Endothelial cell of umbilical vein (primary cell): ENCODE results near the gene PASK. TPM values are rescaled to one million over a fixed set of nuclear protein-coding genes. Genes with fewer than 3 reads are reported as not detected.

ENCODE experiments used
- BruUV-seq: library from RNA; stranded (reverse); fragments of 400-500 nt; replicated peaks from 2 replicates; lab custom pipeline; 2021; lab: Mats Ljungman, UMichigan
- CTCF ChIA-PET: fragments of 300-600, 350-600 bp; sonication (Branson Sonifier 250); formaldehyde crosslinking; loops from one replicate; lab custom pipeline; 2021; ENCODE audit warnings: antibody characterized with exemption, inconsistent platforms; lab: Charles Lee
- POLR2A ChIA-PET: fragments of 300-600, 350-600 bp; sonication (Branson Sonifier 250); formaldehyde crosslinking; loops from one replicate; lab custom pipeline; 2021; ENCODE audit warnings: antibody characterized with exemption, inconsistent platforms; lab: Charles Lee
- DNase-seq: peaks from one replicate; pipeline ENCODE4 v3.0.0-alpha.2; 2011; ENCODE audit warnings: low read depth, low spot score
- FAIRE-seq: peaks from 2 replicates; lab custom pipeline; 2011; peaks lifted over from hg19 to GRCh38; lab: Jason Lieb, UNC
- H2AFZ ChIP-seq: 2 replicates; pipeline ENCODE4 v1.6.0; 2012; ENCODE audit warnings: low read depth, low read length, control low read depth, inconsistent platforms
- H3K27ac ChIP-seq: 2 replicates; pipeline ENCODE4 v1.5.1; 2011; ENCODE audit warnings: low read depth, mild to moderate bottlenecking, control low read depth, low read length, moderate library complexity; ENCODE audit not compliant: insufficient read depth
- H3K27me3 ChIP-seq, 2 experiments: 2 replicates each; pipeline versions ENCODE4 v1.6.0 to v1.6.1; 2011; ENCODE audit warnings: low read length in 2 of 2, mixed read lengths in 1 of 2; ENCODE audit not compliant: control insufficient read depth in 2 of 2, insufficient read depth in 2 of 2
- H3K36me3 ChIP-seq, 2 experiments: 2 replicates in 1 of 2; 3 replicates in 1 of 2; pipeline ENCODE4 v1.5.1; 2011; ENCODE audit warnings: low read length in 2 of 2, mild to moderate bottlenecking in 1 of 2, moderate library complexity in 1 of 2; ENCODE audit not compliant: control insufficient read depth in 2 of 2, insufficient read depth in 2 of 2; ENCODE audit errors: extremely low read depth in 1 of 2
- H3K4me1 ChIP-seq: 3 replicates; pipeline ENCODE4 v1.5.1; 2011; ENCODE audit warnings: mild to moderate bottlenecking, low read length; ENCODE audit not compliant: control insufficient read depth, insufficient read depth; ENCODE audit errors: extremely low read depth
- H3K4me2 ChIP-seq: 2 replicates; pipeline ENCODE4 v1.6.1; 2011; ENCODE audit warnings: low read length, control low read depth, mixed read lengths; ENCODE audit not compliant: insufficient read depth
- H3K4me3 ChIP-seq, 3 experiments: fragments of 200-600 bp in 1 of 3; sonication (generic), shearing (Covaris generic) in 1 of 3; replicated peaks in 1 of 3; 2 replicates each; pipeline ENCODE4 v1.5.1; 2011 to 2016; ENCODE audit warnings: control low read depth in 3 of 3, low read length in 3 of 3, mild to moderate bottlenecking in 2 of 3, inconsistent platforms in 1 of 3, low read depth in 1 of 3, moderate library complexity in 1 of 3; ENCODE audit not compliant: insufficient read depth in 1 of 3
- H3K79me2 ChIP-seq: 2 replicates; pipeline ENCODE4 v1.6.0; 2012; ENCODE audit warnings: low read length, inconsistent platforms; ENCODE audit not compliant: control insufficient read depth, insufficient read depth
- H3K9ac ChIP-seq: replicated peaks from 2 replicates; pipeline ENCODE3; 2011; ENCODE audit warnings: low read length, control low read depth; ENCODE audit not compliant: insufficient read depth; ENCODE audit errors: extremely low read depth
- H3K9me1 ChIP-seq: replicated peaks from 3 replicates; pipeline ENCODE4 v1.6.0; 2011; ENCODE audit warnings: mild to moderate bottlenecking, low read length; ENCODE audit not compliant: control insufficient read depth, insufficient read depth; ENCODE audit errors: extremely low read depth
- H3K9me3 ChIP-seq: replicated peaks from 2 replicates; pipeline ENCODE4 v1.5.1; 2012; ENCODE audit warnings: low read length, inconsistent platforms; ENCODE audit not compliant: control insufficient read depth, insufficient read depth
- H4K20me1 ChIP-seq: replicated peaks from 2 replicates; pipeline ENCODE3; 2011; ENCODE audit warnings: mild to moderate bottlenecking, low read length; ENCODE audit not compliant: control insufficient read depth, insufficient read depth; ENCODE audit errors: extremely low read depth
- CTCF ChIP-seq, 2 donors: IDR thresholded peaks; 1 replicate in 1 of 2; 2 replicates in 1 of 2; pipeline ENCODE4 v1.5.1; 2011; ENCODE audit warnings: low read length in 2 of 2, mild to moderate bottlenecking in 2 of 2, moderate library complexity in 2 of 2, control low read depth in 1 of 2, inconsistent platforms in 1 of 2, low read depth in 1 of 2; ENCODE audit not compliant: insufficient read depth in 1 of 2; ENCODE audit errors: extremely low read depth in 1 of 2
- EZH2 ChIP-seq: IDR thresholded peaks from 2 replicates; pipeline ENCODE4 v1.6.1; 2012; ENCODE audit warnings: borderline replicate concordance, low read depth, mild to moderate bottlenecking, moderate library complexity, low read length, inconsistent platforms; ENCODE audit not compliant: severe bottlenecking
- FOS ChIP-seq: IDR thresholded peaks from 2 replicates; pipeline ENCODE4 v1.6.1; 2011; ENCODE audit warnings: mild to moderate bottlenecking, low read length, moderate library complexity, borderline replicate concordance; ENCODE audit not compliant: insufficient read depth
- GATA2 ChIP-seq: IDR thresholded peaks from 2 replicates; pipeline ENCODE4 v1.7.0; 2011; ENCODE audit warnings: low read depth, mild to moderate bottlenecking, moderate library complexity, mixed read lengths, low read length; ENCODE audit not compliant: insufficient read length, insufficient read depth
- JUN ChIP-seq: IDR thresholded peaks from 2 replicates; pipeline ENCODE4 v1.6.1; 2011; ENCODE audit warnings: borderline replicate concordance, low read depth; ENCODE audit not compliant: insufficient read length, insufficient read depth
- MYC ChIP-seq: IDR thresholded peaks from one replicate; pipeline ENCODE4 v1.6.1; 2011; ENCODE audit warnings: mild to moderate bottlenecking, low read depth, low read length
- POLR2A ChIP-seq: IDR thresholded peaks from 2 replicates; pipeline ENCODE4 v1.6.1; 2012; ENCODE audit warnings: low read depth, mild to moderate bottlenecking, control low read depth, low read length
- POLR2AphosphoS5 ChIP-seq: IDR thresholded peaks from 2 replicates; pipeline ENCODE4 v1.6.1; 2012; ENCODE audit warnings: low read depth, mild to moderate bottlenecking, control low read depth, low read length, moderate library complexity; ENCODE audit not compliant: insufficient read depth
- dilution Hi-C: fragments of 300-500 bp; cut with MboI; formaldehyde crosslinking; loops from one replicate; pipeline ENCODE4 v1.15.0; 2019; ENCODE audit warnings: low sequenced_read_pairs; ENCODE audit not compliant: extremely low pct_ligation_motif_present
- intact Hi-C: fragments of 100-400 bp; cut with micrococcal nuclease; formaldehyde crosslinking; loops from one replicate; pipeline ENCODE4 v1.10.0; 2022
- polyA plus RNA-seq, 4 experiments: library from polyadenylated mRNA; depleted of rRNA in 3 of 4; stranded (reverse) in 3 of 4; unstranded in 1 of 4; fragments of >200 nt; gene quantifications; 2 replicates each; pipeline versions ENCODE4 v1.2.1 to v1.2.3, GENCODE V29; 2011 to 2012; ENCODE audit warnings: missing spikeins in 1 of 4
- total RNA-seq: library from RNA; stranded (reverse); gene quantifications from 2 replicates; pipeline ENCODE4 v1.2.3, GENCODE V29; 2021
- TF ChIP-seq, protein P1 (sequence below): IDR thresholded peaks from 2 replicates; pipeline ENCODE4 v1.6.1; 2011; ENCODE audit not compliant: insufficient read depth, insufficient read length

PASK gene
- total and polyA plus RNA-seq, 2 donors (not counting 3 experiments of a cell fraction or from before 2014, with no cell fraction given), result 5.7 to 17.3 TPM

- H3K27ac ChIP-seq, result no peak overlapping the region
- no peaks in the 10 kb centered on the region for H3K27me3 ChIP-seq
- H3K4me1 ChIP-seq, result no peaks in the 10 kb centered on the region
- H3K9me3 ChIP-seq, result no peaks in the 10 kb centered on the region
- intact Hi-C loops, result no loop called here
- no peak for FAIRE-seq
- DNase-seq, result no peak
- dilution Hi-C loops, result no loop called here
- H3K9me1 ChIP-seq, result no peaks in the 10 kb centered on the region
- H4K20me1 ChIP-seq, result no peaks in the 10 kb centered on the region
- TF ChIP-seq POLR2AphosphoS5 (no peak), CTCF (IDR thresholded peaks at IDR 0.05; ENCODE audit: extremely low read depth in 1 of 2, insufficient read depth in 1 of 2, low read depth in 1 of 2, low read length in 2 of 2) (no peak), FOS (no peak), EZH2 (no peak), MYC (no peak), JUN (no peak), POLR2A (no peak), GATA2 (no peak)
- TF ChIP-seq, protein P1, sequence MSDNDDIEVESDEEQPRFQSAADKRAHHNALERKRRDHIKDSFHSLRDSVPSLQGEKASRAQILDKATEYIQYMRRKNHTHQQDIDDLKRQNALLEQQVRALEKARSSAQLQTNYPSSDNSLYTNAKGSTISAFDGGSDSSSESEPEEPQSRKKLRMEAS, result no peak
- BruUV-seq, result no TSS peak
- no peak overlapping the region for H3K4me2 ChIP-seq
- H3K4me3 ChIP-seq, result no peak overlapping the region
- H3K79me2 ChIP-seq, result no peaks in the 10 kb centered on the region
- peaks cover 4% of the 10 kb centered on the region in 2 experiments for H3K36me3 ChIP-seq
- CTCF ChIA-PET, result no interaction called here
- H2AFZ ChIP-seq, result no peak overlapping the region
- H3K9ac ChIP-seq, result no peak overlapping the region
- POLR2A ChIA-PET, result no interaction called here
Observed at GRCh38 chr2:241177526-241178334, 28.5 kb upstream of the PASK start.
